SU-DHL-6 (cell line): ENCODE results near the gene SYNPO2L.

Experiments used
- H2AFZ ChIP-seq: fragments of 200-600 bp; sonication (generic); 2 replicates; pipeline ENCODE4 v1.6.1; 2014; ENCODE audit warnings: low read depth, mild to moderate bottlenecking, moderate library complexity, mixed read lengths, antibody characterized with exemption, low read length; ENCODE audit not compliant: severe bottlenecking
- H3F3A ChIP-seq: fragments of 200-600 bp; shearing (Covaris generic); 2 replicates; pipeline ENCODE4 v1.6.0; 2016; ENCODE audit warnings: antibody characterized with exemption, mild to moderate bottlenecking; ENCODE audit not compliant: insufficient read depth
- H3K27ac ChIP-seq: fragments of 200-600 bp; sonication (generic); 2 replicates; pipeline ENCODE4 v1.5.1; 2016; ENCODE audit warnings: low read depth, mild to moderate bottlenecking, low read length, moderate library complexity, mixed read lengths
- H3K27me3 ChIP-seq: fragments of 200-600 bp; sonication (generic), shearing (Covaris generic); 2 replicates; pipeline ENCODE4 v1.6.0; 2014; ENCODE audit warnings: mild to moderate bottlenecking, low read length
- H3K36me3 ChIP-seq: fragments of 200-600 bp; sonication (generic); 2 replicates; pipeline ENCODE4 v1.6.1; 2014; ENCODE audit warnings: mild to moderate bottlenecking, low read length, mixed read lengths
- H3K4me2 ChIP-seq: fragments of 300-600, 200-600 bp; shearing (Covaris generic), sonication (generic); 2 replicates; pipeline ENCODE4 v1.6.0; 2014; ENCODE audit warnings: low read length, low read depth, mild to moderate bottlenecking; ENCODE audit not compliant: poor library complexity, severe bottlenecking
- H3K4me3 ChIP-seq: fragments of 200-600 bp; sonication (generic); 2 replicates; pipeline ENCODE4 v1.5.1; 2014; ENCODE audit warnings: antibody characterized with exemption, low read length, mild to moderate bottlenecking, mixed read lengths; ENCODE audit not compliant: insufficient read depth, poor library complexity, severe bottlenecking
- H3K79me2 ChIP-seq: fragments of 200-600 bp; sonication (generic); 2 replicates; pipeline ENCODE4 v1.6.1; 2014; ENCODE audit warnings: mild to moderate bottlenecking, low read length, moderate library complexity; ENCODE audit not compliant: insufficient read depth
- H3K9ac ChIP-seq: fragments of 200-600 bp; sonication (generic); 2 replicates; pipeline ENCODE4 v1.7.0; 2014; ENCODE audit warnings: mild to moderate bottlenecking, low read length
- H3K9me2 ChIP-seq: fragments of 200-600 bp; sonication (generic); replicated peaks from 2 replicates; pipeline ENCODE4 v1.6.1; 2014; ENCODE audit warnings: low read length; ENCODE audit not compliant: insufficient read depth
- H3K9me3 ChIP-seq: fragments of 200-600 bp; sonication (generic); 2 replicates; pipeline ENCODE4 v1.6.1; 2014; ENCODE audit warnings: low read length, mixed read lengths; ENCODE audit not compliant: insufficient read depth
- H4K20me1 ChIP-seq: fragments of 200-600 bp; sonication (generic); 2 replicates; pipeline ENCODE4 v1.6.1; 2014; ENCODE audit warnings: low read depth, mild to moderate bottlenecking, antibody characterized with exemption, low read length, moderate library complexity, mixed read lengths
- EZH2phosphoT487 ChIP-seq: fragments of 200-600 bp; sonication (generic), shearing (Covaris generic); conservative IDR thresholded peaks from 2 replicates; pipeline ENCODE4 v1.6.1; 2018; ENCODE audit warnings: mild to moderate bottlenecking, antibody characterized with exemption, low read length, moderate library complexity, mixed read lengths
- TF ChIP-seq, protein P1 (sequence below): fragments of 200-600 bp; sonication (generic); IDR thresholded peaks from one replicate; pipeline ENCODE4 v1.5.1; 2017; ENCODE audit warnings: antibody characterized with exemption, mild to moderate bottlenecking, low read length, moderate library complexity; ENCODE audit not compliant: insufficient read depth, poor library complexity, severe bottlenecking

Gene SYNPO2L

DNA sequence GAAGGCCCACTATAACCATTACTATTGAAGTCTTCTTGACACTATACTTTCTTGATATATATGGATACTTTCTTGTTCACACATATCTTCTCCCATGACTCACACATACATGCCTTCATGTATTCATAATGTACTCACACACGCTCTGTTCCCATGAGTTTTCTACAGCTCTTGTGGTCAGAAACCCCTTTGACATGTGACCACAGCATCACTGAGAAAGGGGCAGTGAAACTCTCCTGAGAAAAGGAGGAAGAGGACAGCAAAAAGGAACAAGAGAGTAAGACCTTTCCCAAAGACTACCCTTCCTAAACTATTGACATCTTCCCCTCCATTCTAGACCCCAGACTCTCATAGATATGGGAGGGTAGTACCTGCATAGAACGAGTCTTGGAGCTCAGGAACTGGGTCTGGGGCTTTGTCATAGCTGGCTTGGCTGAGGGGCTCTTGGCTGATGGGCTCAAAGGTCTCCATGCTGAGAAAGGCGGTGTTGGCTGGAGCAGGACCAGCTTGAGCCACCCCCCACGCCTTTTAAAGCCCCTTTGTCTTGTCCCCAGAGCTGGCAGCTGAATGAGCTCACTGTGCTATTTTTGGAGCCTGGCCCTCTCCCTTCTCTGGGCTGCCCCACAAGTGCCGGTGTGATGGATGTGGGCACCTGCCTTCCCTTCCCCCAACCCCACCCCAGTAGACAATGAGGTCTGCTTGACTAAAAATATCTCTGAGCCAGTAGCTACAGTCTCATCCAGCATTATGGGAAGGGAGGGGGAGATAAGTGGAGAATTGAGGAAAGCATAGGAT lies 5.1 kb downstream of the SYNPO2L start:
- H2AFZ ChIP-seq, result no peak overlapping the region
- H4K20me1 ChIP-seq, result no peaks in the 10 kb centered on the region
- H3K4me2 ChIP-seq, result no peak overlapping the region

DNA sequence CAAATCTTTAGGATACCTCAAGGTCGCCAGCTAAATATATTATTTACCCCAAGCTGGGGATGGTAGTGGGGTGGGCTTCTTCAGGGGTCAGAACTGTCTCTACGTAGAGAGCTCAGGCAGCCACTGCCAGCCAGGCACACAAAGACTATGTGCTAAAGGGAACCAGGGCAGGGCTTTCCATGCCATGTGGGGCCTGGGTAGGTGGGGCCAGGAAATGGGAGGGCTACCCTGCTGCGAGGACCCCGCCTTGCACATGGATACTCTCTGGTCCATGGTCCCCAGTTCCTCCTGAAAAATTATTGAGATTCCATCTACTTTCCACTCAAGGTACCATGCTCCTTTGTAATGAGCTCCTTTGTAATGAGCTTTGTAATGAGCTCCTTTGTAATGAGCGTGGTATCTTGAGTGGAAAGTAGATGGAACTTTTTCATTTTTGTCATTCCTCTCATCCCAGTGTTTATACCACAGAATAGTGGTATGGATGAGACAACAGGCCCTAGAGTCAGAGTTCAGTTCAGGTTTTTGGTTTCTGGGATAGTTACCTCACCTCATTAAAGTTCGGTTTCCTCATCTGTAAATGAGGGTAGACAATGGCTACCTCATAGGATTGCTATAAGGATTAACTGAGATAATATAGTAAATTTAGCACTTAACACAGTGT lies 5.8 kb downstream of the SYNPO2L start:
- no peak overlapping the region for H3K4me2 ChIP-seq
- H3K9ac ChIP-seq, result no peak overlapping the region
- H3K27me3 ChIP-seq, result no peaks in the 10 kb centered on the region
- H3K36me3 ChIP-seq, result no peaks in the 10 kb centered on the region
- TF ChIP-seq, protein P1, sequence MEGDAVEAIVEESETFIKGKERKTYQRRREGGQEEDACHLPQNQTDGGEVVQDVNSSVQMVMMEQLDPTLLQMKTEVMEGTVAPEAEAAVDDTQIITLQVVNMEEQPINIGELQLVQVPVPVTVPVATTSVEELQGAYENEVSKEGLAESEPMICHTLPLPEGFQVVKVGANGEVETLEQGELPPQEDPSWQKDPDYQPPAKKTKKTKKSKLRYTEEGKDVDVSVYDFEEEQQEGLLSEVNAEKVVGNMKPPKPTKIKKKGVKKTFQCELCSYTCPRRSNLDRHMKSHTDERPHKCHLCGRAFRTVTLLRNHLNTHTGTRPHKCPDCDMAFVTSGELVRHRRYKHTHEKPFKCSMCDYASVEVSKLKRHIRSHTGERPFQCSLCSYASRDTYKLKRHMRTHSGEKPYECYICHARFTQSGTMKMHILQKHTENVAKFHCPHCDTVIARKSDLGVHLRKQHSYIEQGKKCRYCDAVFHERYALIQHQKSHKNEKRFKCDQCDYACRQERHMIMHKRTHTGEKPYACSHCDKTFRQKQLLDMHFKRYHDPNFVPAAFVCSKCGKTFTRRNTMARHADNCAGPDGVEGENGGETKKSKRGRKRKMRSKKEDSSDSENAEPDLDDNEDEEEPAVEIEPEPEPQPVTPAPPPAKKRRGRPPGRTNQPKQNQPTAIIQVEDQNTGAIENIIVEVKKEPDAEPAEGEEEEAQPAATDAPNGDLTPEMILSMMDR, result no peak
- no peak for TF ChIP-seq EZH2phosphoT487
- no peaks in the 10 kb centered on the region for H3K9me3 ChIP-seq
- H2AFZ ChIP-seq, result no peak overlapping the region
- H3K9me2 ChIP-seq, result no peaks in the 10 kb centered on the region
- H3K27ac ChIP-seq, result no peak overlapping the region
- H3K4me3 ChIP-seq, result no peak overlapping the region
- no peaks in the 10 kb centered on the region for H3F3A ChIP-seq
- H4K20me1 ChIP-seq, result no peaks in the 10 kb centered on the region
- no peaks in the 10 kb centered on the region for H3K79me2 ChIP-seq

More for the DNA sequence above, 5.1 kb downstream of the SYNPO2L start:
- no peak overlapping the region for H3K27ac ChIP-seq
- no peaks in the 10 kb centered on the region for H3K9me3 ChIP-seq
- TF ChIP-seq, protein P1, result no peak
- no peaks in the 10 kb centered on the region for H3K79me2 ChIP-seq
- no peaks in the 10 kb centered on the region for H3K36me3 ChIP-seq
- H3K4me3 ChIP-seq, result no peak overlapping the region
- no peaks in the 10 kb centered on the region for H3K9me2 ChIP-seq
- no peak overlapping the region for H3K9ac ChIP-seq
- H3K27me3 ChIP-seq, result no peaks in the 10 kb centered on the region
- no peaks in the 10 kb centered on the region for H3F3A ChIP-seq

DNA sequence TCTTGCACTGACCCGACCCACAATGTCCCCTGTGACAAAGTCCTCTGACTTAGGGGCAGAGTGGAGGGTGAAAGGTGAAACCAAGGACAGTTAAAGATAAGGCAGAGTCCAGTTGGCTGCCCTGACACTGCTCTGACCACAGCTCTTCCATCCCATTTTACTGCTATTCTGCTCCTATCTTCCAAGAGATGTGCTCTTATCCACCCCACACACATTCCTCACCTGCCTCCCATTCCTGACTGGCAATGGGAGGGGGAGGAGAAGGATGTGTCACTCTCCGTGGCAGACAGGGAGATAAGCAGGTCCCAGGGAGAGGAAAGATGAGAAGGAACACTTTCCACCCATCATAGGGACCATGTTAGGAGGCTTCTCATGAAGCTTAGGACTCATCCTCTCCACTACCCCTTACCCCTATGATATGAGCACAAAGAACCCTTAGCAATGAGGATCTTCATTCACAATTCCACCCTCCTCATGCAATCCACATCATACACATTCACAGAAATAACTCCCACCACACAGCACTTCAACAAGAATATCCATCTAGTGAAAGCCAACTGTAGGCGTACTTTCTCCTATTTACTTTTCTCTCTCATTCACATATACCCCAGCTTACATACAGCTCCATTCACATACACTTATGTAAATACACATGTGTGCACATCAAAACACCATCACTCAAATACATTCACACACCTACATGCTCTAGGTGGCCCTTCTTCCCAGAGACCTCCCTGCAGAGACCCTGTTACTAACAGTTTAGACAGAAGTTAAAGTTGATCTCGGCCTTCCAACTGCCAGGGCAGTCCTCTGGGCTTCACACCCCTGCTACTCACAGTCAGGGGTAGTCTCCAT lies 6.6 kb downstream of the SYNPO2L start:
- H3K9me2 ChIP-seq, result no peaks in the 10 kb centered on the region
- H3K4me2 ChIP-seq, result no peak overlapping the region
- no peaks in the 10 kb centered on the region for H4K20me1 ChIP-seq
- H3K9me3 ChIP-seq, result no peaks in the 10 kb centered on the region
- no peak overlapping the region for H2AFZ ChIP-seq
- TF ChIP-seq, protein P1, result no peak
- no peak for TF ChIP-seq EZH2phosphoT487
- no peaks in the 10 kb centered on the region for H3K79me2 ChIP-seq
- H3K4me3 ChIP-seq, result no peak overlapping the region
- H3K36me3 ChIP-seq, result no peaks in the 10 kb centered on the region
- H3K27ac ChIP-seq, result no peak overlapping the region
- H3F3A ChIP-seq, result no peaks in the 10 kb centered on the region
- no peak overlapping the region for H3K9ac ChIP-seq
- H3K27me3 ChIP-seq, result no peaks in the 10 kb centered on the region
